Heart right ventricle (tissue), 16 donors: ENCODE measurements around the gene ADD3. TPM values are rescaled to one million over a fixed set of nuclear protein-coding genes. Genes with fewer than 3 reads are reported as not detected.

Source experiments
- ATAC-seq, 8 donors: fragments of 200-7000 bp; cut with Tn5 transposase; one replicate each; pipeline ENCODE4 v1.9.1; 2020; ENCODE audit warnings: mild to moderate bottlenecking in 8 of 8, moderate library complexity in 8 of 8, moderate number of reproducible peaks in 1 of 8
- DNase-seq, 2 donors: peaks; one replicate each; pipeline ENCODE4 v3.0.0-alpha.2; 2020
- H3K27ac ChIP-seq, 10 donors: fragments of 200-600 bp; sonication (generic) in 2 of 10; one replicate each; pipeline versions ENCODE4 v1.5.0 to v1.8.0; 2020 to 2022; ENCODE audit warnings: mild to moderate bottlenecking in 3 of 10
- H3K27me3 ChIP-seq, 7 donors: fragments of 200-600 bp; one replicate each; pipeline ENCODE4 v1.8.0; 2021 to 2022; ENCODE audit warnings: mild to moderate bottlenecking in 2 of 7
- H3K36me3 ChIP-seq, 9 donors: fragments of 200-600 bp; sonication (generic) in 1 of 9; one replicate each; pipeline versions ENCODE4 v1.5.0 to v1.8.0; 2020 to 2022; ENCODE audit warnings: mild to moderate bottlenecking in 2 of 9
- H3K4me1 ChIP-seq, 9 donors: fragments of 200-600 bp; sonication (generic) in 1 of 9; one replicate each; pipeline versions ENCODE4 v1.5.0 to v1.8.0; 2020 to 2022; ENCODE audit warnings: mild to moderate bottlenecking in 4 of 9
- H3K4me3 ChIP-seq, 10 donors: fragments of 200-600 bp; sonication (generic) in 2 of 10; one replicate each; pipeline versions ENCODE4 v1.5.0 to v1.8.0; 2020 to 2022; ENCODE audit warnings: mild to moderate bottlenecking in 7 of 10, moderate library complexity in 2 of 10
- H3K9me3 ChIP-seq, 11 donors: fragments of 200-600 bp in 10 of 11; sonication (generic) in 2 of 11; one replicate each; pipeline versions ENCODE4 v1.5.0 to v1.8.0; 2013 to 2022; ENCODE audit warnings: mild to moderate bottlenecking in 2 of 11, control low read depth in 1 of 11, moderate library complexity in 1 of 11
- CTCF ChIP-seq, 9 donors: fragments of 200-600 bp; sonication (generic) in 2 of 9; IDR thresholded peaks; one replicate each; pipeline versions ENCODE4 v1.5.0 to v1.8.0; 2021 to 2022; ENCODE audit warnings: antibody characterized with exemption in 9 of 9, mild to moderate bottlenecking in 5 of 9, moderate library complexity in 1 of 9
- WGBS, 2 donors: extraction: QIAGEN DNeasy Blood & Tissue Kit; methylation state at CpG; one replicate each; pipeline ENCODE4 v1.1.7; 2013; ENCODE audit warnings: inconsistent platforms in 1 of 2; 5-methylcytosine and 5-hydroxymethylcytosine counted together
- intact Hi-C, 10 donors: fragments of 100-400 bp; cut with DNase I; formaldehyde crosslinking; loops; one replicate each; pipeline versions ENCODE4 v1.11.1 to v1.14.2; 2022
- polyA plus RNA-seq, 2 donors: library from polyadenylated mRNA; stranded (reverse); fragments of 200-250 nt; gene quantifications; one replicate each; pipeline ENCODE4 v1.2.3, GENCODE V29; 2013
- total RNA-seq, 10 donors: library from RNA; stranded (reverse); fragmentation: NEBNext Ultra II Directional in 3 of 10; extraction: Animal tissue kit (Norgen Biotek cat#: 25700) in 3 of 10; gene quantifications; one replicate each; pipeline versions ENCODE4 v1.2.1 to v1.2.4, GENCODE V29; 2021 to 2023
- donor health status: Arrhythmogenic right ventricular cardiomyopathy.
- donor health status: ischemic (EF 13 %, LVEDD 7.1; RV severe dilation, severe dysfunction).
- donor health status: healthy with polysubstance abuse.
- donor health status: DM: no; HTN: yes; CAD: no.
- donor health status: DM: no; HTN: no; CAD: no.
- donor health status: ischemic (EF 25% LVEDD 6.9; RV normal size, moderate dysfunction).
- donor health status: ischemic (EF 25% LVEDD 5.7; RV mildly dilated, moderate dysfunction).
- donor health status: healthy.
- donor health status: DM: yes; HTN: yes; CAD: no.
- donor health status: Ischemic cardiomyopathy.
- donor health status: ischemic (EF 35%, LVEDD 5.7; RV mildly dilated, moderate dysfunction).
- donor health status: nonischemic (EF 11% LVEDD 7.7; RV severe dilation, severe dysfunction).
- donor health status: DM: yes; HTN: yes; CAD: no.
- donor health status: PGD.
- donor health status: ischemic (EF 29% LVEDD 5.4; RV normal size, mild dysfunction).
- donor health status: nonischemic (EF 23%, LVEDD 6.1; RV moderate dilation, normal function).

Gene ADD3
- total and polyA plus RNA-seq, 12 donors, result 28.0 to 106 (median 87.8) TPM

- peaks cover 2 to 79% (median 54%) of the 10 kb centered on the region in 9 donors for H3K4me1 ChIP-seq
- intact Hi-C loops, result no loop called here
- H3K9me3 ChIP-seq, result no peaks in the 10 kb centered on the region
- H3K4me3 ChIP-seq, result no peak overlapping the region
- no peak for TF ChIP-seq CTCF (IDR thresholded peaks at IDR 0.05)
- no peaks in the 10 kb centered on the region for H3K36me3 ChIP-seq
- no peaks in the 10 kb centered on the region for H3K27me3 ChIP-seq
- DNase-seq (no peak), ATAC-seq (peak in 4 of 8 donors; percentile 44 to 65 (median 48))
- peak overlapping the region in 6 of 10 donors; percentile 6 to 46 (median 22) for H3K27ac ChIP-seq
- WGBS, 2 donors, result 46 to 65% methylated on average over 6 of the region's 6 CpGs
Measured at GRCh38 chr10:110020265-110020664, 12.5 kb downstream of the ADD3 start.

GRCh38 chr10:110022716-110023504 is 15.1 kb downstream of the ADD3 start:
- Histone ChIP-seq H3K36me3 (no peaks in the 10 kb centered on the region), H3K27me3 (no peaks in the 10 kb centered on the region), H3K9me3 (no peaks in the 10 kb centered on the region), H3K27ac (peak overlapping the region in 5 of 10 donors; percentile 10 to 49 (median 24)), H3K4me3 (no peak overlapping the region), H3K4me1 (peaks cover 0 to 60% (median 32%) of the 10 kb centered on the region in 9 donors)
- intact Hi-C loops, result loop anchor here in 1 of 10 donors (1.0 kb wide), 1 partner anchor 19 kb away; no protein-coding TSS in a partner anchor
- no peak for TF ChIP-seq CTCF (IDR thresholded peaks at IDR 0.05)
- WGBS, 2 donors, result 51 to 69% methylated on average over 2 of the region's 2 CpGs
- ATAC-seq, result peak in 3 of 8 donors; percentile 15 to 37 (median 24)
- DNase-seq, result no peak

GRCh38 chr10:110023785-110024465 is 16.1 kb downstream of the ADD3 start:
- no peak overlapping the region for H3K4me3 ChIP-seq
- ATAC-seq, result no peak
- intact Hi-C loops, result loop anchor here in 1 of 10 donors (1.0 kb wide), 1 partner anchor 18 kb away; no protein-coding TSS in a partner anchor
- H3K27me3 ChIP-seq, result no peaks in the 10 kb centered on the region
- no peaks in the 10 kb centered on the region for H3K9me3 ChIP-seq
- no peak for DNase-seq
- WGBS, 2 donors, result 71 to 79% methylated on average over 4 of the region's 4 CpGs
- peaks cover 0 to 54% (median 27%) of the 10 kb centered on the region in 9 donors for H3K4me1 ChIP-seq
- no peak for TF ChIP-seq CTCF (IDR thresholded peaks at IDR 0.05)
- peak overlapping the region in 1 of 10 donors; percentile 49 for H3K27ac ChIP-seq
- H3K36me3 ChIP-seq, result no peaks in the 10 kb centered on the region

- Histone ChIP-seq H3K9me3 (no peaks in the 10 kb centered on the region), H3K27me3 (no peaks in the 10 kb centered on the region), H3K4me3 (no peak overlapping the region), H3K4me1 (peaks cover 10 to 45% (median 38%) of the 10 kb centered on the region in 9 donors), H3K36me3 (no peaks in the 10 kb centered on the region), H3K27ac (peak overlapping the region in 1 of 10 donors; percentile 37)
- ATAC-seq (no peak), DNase-seq (no peak)
- no peak for TF ChIP-seq CTCF (IDR thresholded peaks at IDR 0.05)
- WGBS, 2 donors, result 71 to 75% methylated on average over 2 of the region's 2 CpGs
- intact Hi-C loops, result no loop called here
Measured at GRCh38 chr10:110029450-110029849, 21.7 kb downstream of the ADD3 start.
